ENCODE data around the gene CAMKK2. TPM values are rescaled to one million over a fixed set of nuclear protein-coding genes. Genes with fewer than 3 reads are reported as not detected.

Gene CAMKK2
- total RNA-seq, 4 donors from 2014 or later = 34.1 to 38.4 (median 36.3) TPM

DNA sequence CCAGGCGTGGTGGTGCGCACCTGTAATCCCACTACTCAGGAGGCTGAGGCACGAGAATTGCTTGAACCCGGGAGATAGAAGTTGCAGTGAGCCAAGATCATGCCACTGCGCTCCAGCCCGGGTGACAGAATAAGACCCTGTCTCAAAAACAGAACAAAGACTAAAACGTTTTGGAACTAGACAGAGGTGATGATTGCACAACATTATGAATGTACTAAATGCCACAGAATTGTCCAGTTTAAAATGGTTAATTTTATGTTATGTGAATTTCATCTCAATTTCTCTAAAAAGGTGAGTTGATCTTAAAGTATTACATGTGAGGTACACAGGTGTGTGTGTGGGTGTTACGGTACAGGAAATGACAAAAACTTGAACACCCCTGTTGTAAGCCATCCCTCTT is 70.1 kb downstream of the CAMKK2 start:
- Histone ChIP-seq H3K4me1 (peaks cover 7% of the 10 kb centered on the region in 2 donors), H3K36me3 (peaks cover 0 to 7% of the 10 kb centered on the region in 2 donors), H3K27me3 (no peaks in the 10 kb centered on the region), H3K9me3 (no peaks in the 10 kb centered on the region), H3K27ac (peak overlapping the region in 1 of 3 donors; percentile 72), H3K4me3 (replicated peaks in 1 of 3) (no peak overlapping the region)
- 89 to 96% methylated on average over 8 of the region's 8 CpGs for WGBS, 2 donors
- TF ChIP-seq POLR2A (IDR thresholded peaks at IDR 0.05) = no peak
- TF ChIP-seq, protein P1, sequence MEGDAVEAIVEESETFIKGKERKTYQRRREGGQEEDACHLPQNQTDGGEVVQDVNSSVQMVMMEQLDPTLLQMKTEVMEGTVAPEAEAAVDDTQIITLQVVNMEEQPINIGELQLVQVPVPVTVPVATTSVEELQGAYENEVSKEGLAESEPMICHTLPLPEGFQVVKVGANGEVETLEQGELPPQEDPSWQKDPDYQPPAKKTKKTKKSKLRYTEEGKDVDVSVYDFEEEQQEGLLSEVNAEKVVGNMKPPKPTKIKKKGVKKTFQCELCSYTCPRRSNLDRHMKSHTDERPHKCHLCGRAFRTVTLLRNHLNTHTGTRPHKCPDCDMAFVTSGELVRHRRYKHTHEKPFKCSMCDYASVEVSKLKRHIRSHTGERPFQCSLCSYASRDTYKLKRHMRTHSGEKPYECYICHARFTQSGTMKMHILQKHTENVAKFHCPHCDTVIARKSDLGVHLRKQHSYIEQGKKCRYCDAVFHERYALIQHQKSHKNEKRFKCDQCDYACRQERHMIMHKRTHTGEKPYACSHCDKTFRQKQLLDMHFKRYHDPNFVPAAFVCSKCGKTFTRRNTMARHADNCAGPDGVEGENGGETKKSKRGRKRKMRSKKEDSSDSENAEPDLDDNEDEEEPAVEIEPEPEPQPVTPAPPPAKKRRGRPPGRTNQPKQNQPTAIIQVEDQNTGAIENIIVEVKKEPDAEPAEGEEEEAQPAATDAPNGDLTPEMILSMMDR (IDR thresholded peaks at IDR 0.05) = no peak
- no peak for DNase-seq
- intact Hi-C loops (cut with DNase I) = no loop called here

DNA sequence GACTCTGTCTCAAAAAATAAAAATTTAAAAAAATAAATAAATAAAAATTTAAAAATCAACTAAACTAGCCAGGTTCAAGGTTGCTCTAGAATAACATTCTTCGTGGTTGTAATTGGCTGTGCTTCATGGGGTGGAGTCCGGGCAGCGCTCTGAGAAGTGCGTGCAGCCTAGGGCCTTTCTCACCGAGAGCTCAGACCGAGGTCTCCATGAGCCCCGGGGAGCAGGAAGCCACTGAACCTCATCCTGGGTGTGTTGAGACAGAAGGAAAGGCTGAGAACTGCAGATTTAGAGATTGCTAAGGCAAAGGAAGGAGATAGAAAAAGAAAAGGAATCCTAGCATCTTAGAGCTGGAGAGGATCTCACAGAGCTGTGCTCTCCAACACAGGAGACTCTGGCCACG is 71.9 kb downstream of the CAMKK2 start:
- Histone ChIP-seq H3K27ac (no peak overlapping the region), H3K27me3 (no peaks in the 10 kb centered on the region), H3K4me3 (replicated peaks in 1 of 3) (no peak overlapping the region), H3K36me3 (peaks cover 0 to 7% of the 10 kb centered on the region in 2 donors), H3K4me1 (peaks cover 7% of the 10 kb centered on the region in 2 donors), H3K9me3 (no peaks in the 10 kb centered on the region)
- TF ChIP-seq, protein P1 (IDR thresholded peaks at IDR 0.05) = no peak
- no peak for TF ChIP-seq POLR2A (IDR thresholded peaks at IDR 0.05)
- intact Hi-C loops (cut with DNase I) = no loop called here
- 84 to 88% methylated on average over 8 of the region's 8 CpGs for whole genome bisulfite sequencing, 2 donors
- no peak for DNase-seq

DNA sequence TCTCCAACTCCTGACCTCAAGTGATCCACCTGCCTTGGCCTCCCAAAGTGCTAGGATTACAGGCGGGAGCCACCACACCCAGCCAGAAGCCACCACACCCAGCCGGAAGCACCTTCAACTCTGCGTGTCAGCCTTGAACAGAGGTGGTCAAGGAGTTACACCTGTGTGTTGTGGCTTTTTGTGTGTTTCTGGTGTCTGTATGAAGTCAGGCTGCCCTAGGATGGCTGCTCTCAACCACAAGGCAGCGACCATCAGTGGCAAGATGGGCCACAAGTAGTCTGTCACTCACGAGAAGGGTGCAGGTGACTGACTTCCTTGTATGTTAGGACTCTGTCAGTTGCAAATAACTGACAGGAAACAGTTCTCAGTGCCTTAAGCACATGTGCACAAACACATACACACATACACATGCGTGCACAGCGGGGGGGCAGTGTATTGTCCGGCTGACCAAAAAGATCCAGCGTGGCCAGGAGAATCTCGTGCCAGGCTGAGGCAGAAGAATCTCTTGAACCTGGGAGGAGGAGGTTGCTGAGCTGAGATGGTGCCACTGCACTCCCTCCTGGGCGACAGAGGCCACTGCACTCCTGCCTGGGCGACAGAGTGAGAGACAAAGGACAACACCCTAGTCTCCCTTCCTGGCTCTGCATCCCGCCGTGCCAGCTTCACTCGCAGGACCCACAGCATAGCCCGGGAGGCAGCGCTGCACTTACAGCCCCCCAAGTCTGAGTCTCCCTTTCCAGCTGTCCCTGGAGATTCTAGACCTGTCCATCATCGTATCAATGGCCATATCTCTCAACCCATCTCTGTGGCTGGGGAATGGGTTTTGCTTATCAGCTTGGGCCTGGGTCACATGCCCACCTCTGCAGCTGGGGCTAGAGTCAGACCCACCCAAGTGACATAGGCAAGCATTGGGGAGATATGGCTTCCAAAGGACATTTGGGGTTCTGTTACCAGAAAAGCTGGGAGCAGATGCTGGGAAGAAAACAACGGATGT is 72.9 kb downstream of the CAMKK2 start:
- Histone ChIP-seq H3K27me3 (no peaks in the 10 kb centered on the region), H3K4me3 (replicated peaks in 1 of 3) (no peak overlapping the region), H3K4me1 (peaks cover 7% of the 10 kb centered on the region in 2 donors), H3K9me3 (no peaks in the 10 kb centered on the region), H3K27ac (no peak overlapping the region), H3K36me3 (no peaks in the 10 kb centered on the region)
- intact Hi-C loops (cut with DNase I) = no loop called here
- TF ChIP-seq, protein P1 (IDR thresholded peaks at IDR 0.05) = no peak
- TF ChIP-seq POLR2A (IDR thresholded peaks at IDR 0.05) = no peak
- no peak for DNase-seq
- 81 to 90% methylated on average over 14 to 18 of the region's 19 CpGs for WGBS, 2 donors

DNA sequence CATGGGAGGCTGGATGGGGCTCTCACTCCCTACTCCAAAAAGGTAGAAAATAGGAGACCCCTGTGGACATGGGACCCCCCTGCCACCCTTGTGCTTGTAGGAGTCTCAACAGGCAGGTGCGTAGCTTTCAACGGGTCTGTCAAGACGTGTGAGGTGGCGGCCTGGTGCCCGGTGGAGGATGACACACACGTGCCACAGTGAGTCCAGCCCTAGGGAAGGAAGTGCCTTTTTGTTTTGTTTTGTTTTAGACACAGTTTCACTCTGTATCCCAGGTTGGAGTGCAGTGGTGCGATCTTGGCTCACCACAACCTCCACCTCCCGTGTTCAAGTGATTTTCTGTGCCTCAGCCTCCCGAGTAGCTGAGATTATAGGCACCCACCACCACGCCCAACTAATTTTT is 73.7 kb downstream of the CAMKK2 start:
- intact Hi-C loops (cut with DNase I) = no loop called here
- no peak for DNase-seq
- Histone ChIP-seq H3K9me3 (no peaks in the 10 kb centered on the region), H3K36me3 (no peaks in the 10 kb centered on the region), H3K4me1 (peaks cover 7% of the 10 kb centered on the region in 2 donors), H3K27ac (no peak overlapping the region), H3K27me3 (no peaks in the 10 kb centered on the region), H3K4me3 (replicated peaks in 1 of 3) (no peak overlapping the region)
- WGBS, 2 donors = 88 to 89% methylated on average over 10 of the region's 10 CpGs
- no peak for TF ChIP-seq POLR2A (IDR thresholded peaks at IDR 0.05)
- TF ChIP-seq, protein P1 (IDR thresholded peaks at IDR 0.05) = no peak

DNA sequence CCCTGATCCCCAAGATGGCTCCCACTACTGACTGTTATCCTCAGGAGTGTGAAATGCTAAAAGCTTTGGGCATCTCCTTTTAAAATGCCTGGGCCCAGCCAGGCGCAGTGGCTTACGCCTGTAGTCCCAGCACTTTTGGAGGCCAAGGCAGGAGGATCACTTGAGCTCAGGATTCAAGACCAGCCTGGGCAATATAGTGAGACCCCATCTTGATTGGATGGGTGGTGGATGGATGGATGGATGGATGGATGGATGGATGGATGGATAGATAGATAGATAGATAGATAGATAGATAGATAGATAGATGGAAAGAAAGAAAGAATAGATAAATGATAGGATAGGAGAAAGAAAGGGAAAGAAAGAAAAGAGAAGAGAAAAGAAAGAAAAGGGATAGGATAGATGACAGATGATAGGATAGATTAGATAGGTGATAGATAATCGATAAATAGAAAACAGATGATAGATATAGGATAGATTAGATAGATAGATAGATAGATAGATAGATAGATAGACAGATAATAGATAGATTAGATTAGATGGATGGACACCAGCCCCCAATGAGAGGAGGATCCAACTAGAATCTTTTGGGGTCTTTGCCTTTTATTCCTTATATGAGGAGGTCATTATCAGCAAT is 77.0 kb downstream of the CAMKK2 start:
- no peak overlapping the region for H3K27ac ChIP-seq
- 98 to 99% methylated on average over 3 of the region's 3 CpGs for WGBS, 2 donors
- TF ChIP-seq, protein P1 (IDR thresholded peaks at IDR 0.05) = no peak
- no peak for TF ChIP-seq POLR2A (IDR thresholded peaks at IDR 0.05)
- H3K4me3 ChIP-seq (replicated peaks in 1 of 3) = no peak overlapping the region
- H3K36me3 ChIP-seq = no peaks in the 10 kb centered on the region
- no peaks in the 10 kb centered on the region for H3K27me3 ChIP-seq
- intact Hi-C loops (cut with DNase I) = no loop called here
- H3K9me3 ChIP-seq = no peaks in the 10 kb centered on the region
- no peaks in the 10 kb centered on the region for H3K4me1 ChIP-seq
- DNase-seq = no peak

Data from thyroid gland (tissue), 4 donors.